Natural killer cell (primary cell): ENCODE results near the gene MARK2. TPM values are rescaled to one million over a fixed set of nuclear protein-coding genes. Genes with fewer than 3 reads are reported as not detected.

Experiments
- ATAC-seq, 3 donors: fragments of 150-1000 bp in 2 of 3; fragments of 200-7000 bp in 1 of 3; cut with Tn5 transposase; 1 replicate in 1 of 3; 2 replicates in 2 of 3; pipeline ENCODE4 v1.10.0; 2021; ENCODE audit warnings: mild to moderate bottlenecking in 2 of 3, moderate library complexity in 2 of 3
- DNase-seq, 2 donors: peaks; one replicate each; pipeline versions ENCODE4 v3.0.0 to v3.0.0-alpha.2; 2013 to 2021; ENCODE audit warnings: mixed read lengths in 1 of 2
- H3K27ac ChIP-seq: one replicate; pipeline ENCODE4 v1.5.1; 2013; ENCODE audit warnings: mild to moderate bottlenecking, low read length
- H3K27me3 ChIP-seq: one replicate; pipeline ENCODE4 v1.6.1; 2013; ENCODE audit warnings: low read length; ENCODE audit not compliant: control insufficient read depth, insufficient read depth
- H3K36me3 ChIP-seq: one replicate; pipeline ENCODE4 v1.6.1; 2013; ENCODE audit warnings: low read length; ENCODE audit not compliant: control insufficient read depth, insufficient read depth
- H3K4me1 ChIP-seq: one replicate; pipeline ENCODE4 v1.6.1; 2013; ENCODE audit warnings: low read length; ENCODE audit not compliant: control insufficient read depth, insufficient read depth
- H3K4me3 ChIP-seq: one replicate; pipeline ENCODE4 v1.5.1; 2013; ENCODE audit warnings: low read length
- H3K9me3 ChIP-seq: one replicate; pipeline ENCODE4 v1.6.1; 2013; ENCODE audit warnings: low read length; ENCODE audit not compliant: control insufficient read depth, insufficient read depth
- H3K27ac Mint-ChIP-seq, 2 donors: one replicate each; pipeline ENCODE4 v1.8.0; 2022; ENCODE audit warnings: mild to moderate bottlenecking in 2 of 2, mixed read lengths in 2 of 2, moderate library complexity in 1 of 2
- H3K27me3 Mint-ChIP-seq, 2 donors: one replicate each; pipeline ENCODE4 v1.8.0; 2022; ENCODE audit warnings: low read depth in 2 of 2, mixed read lengths in 2 of 2
- H3K36me3 Mint-ChIP-seq: one replicate; pipeline ENCODE4 v1.8.0; 2022; ENCODE audit warnings: mixed read lengths
- H3K4me1 Mint-ChIP-seq, 2 donors: one replicate each; pipeline ENCODE4 v1.8.0; 2022; ENCODE audit warnings: mixed read lengths in 2 of 2
- H3K4me3 Mint-ChIP-seq: one replicate; pipeline ENCODE4 v1.8.0; 2022; ENCODE audit warnings: mild to moderate bottlenecking, moderate library complexity, mixed read lengths
- H3K9me3 Mint-ChIP-seq, 2 donors: one replicate each; pipeline ENCODE4 v1.8.0; 2022; ENCODE audit warnings: mixed read lengths in 2 of 2
- WGBS: methylation state at CpG from one replicate; pipeline ENCODE4 v1.1.7; 2013; ENCODE audit warnings: missing lambda C conversion rate; ENCODE audit not compliant: insufficient coverage; 5-methylcytosine and 5-hydroxymethylcytosine counted together
- intact Hi-C: fragments of 100-400 bp; cut with micrococcal nuclease; formaldehyde crosslinking; loops from one replicate; pipeline ENCODE4 v1.14.2; 2022
- total RNA-seq, 4 donors: library from RNA; stranded (reverse); fragments of 120-200 nt in 1 of 4; gene quantifications; one replicate each; pipeline versions ENCODE4 v1.2.3 to v1.2.4, GENCODE V29; 2013 to 2022
- TF ChIP-seq, protein P1 (sequence below): fragments of 200-600 bp; IDR thresholded peaks from one replicate; pipeline ENCODE4 v1.8.0; 2022; ENCODE audit warnings: antibody characterized with exemption

Gene MARK2
- total RNA-seq, 3 donors from 2014 or later (not counting 1 experiment from before 2014, with no cell fraction given): 63.8 to 88.4 (median 80.2) TPM

DNA sequence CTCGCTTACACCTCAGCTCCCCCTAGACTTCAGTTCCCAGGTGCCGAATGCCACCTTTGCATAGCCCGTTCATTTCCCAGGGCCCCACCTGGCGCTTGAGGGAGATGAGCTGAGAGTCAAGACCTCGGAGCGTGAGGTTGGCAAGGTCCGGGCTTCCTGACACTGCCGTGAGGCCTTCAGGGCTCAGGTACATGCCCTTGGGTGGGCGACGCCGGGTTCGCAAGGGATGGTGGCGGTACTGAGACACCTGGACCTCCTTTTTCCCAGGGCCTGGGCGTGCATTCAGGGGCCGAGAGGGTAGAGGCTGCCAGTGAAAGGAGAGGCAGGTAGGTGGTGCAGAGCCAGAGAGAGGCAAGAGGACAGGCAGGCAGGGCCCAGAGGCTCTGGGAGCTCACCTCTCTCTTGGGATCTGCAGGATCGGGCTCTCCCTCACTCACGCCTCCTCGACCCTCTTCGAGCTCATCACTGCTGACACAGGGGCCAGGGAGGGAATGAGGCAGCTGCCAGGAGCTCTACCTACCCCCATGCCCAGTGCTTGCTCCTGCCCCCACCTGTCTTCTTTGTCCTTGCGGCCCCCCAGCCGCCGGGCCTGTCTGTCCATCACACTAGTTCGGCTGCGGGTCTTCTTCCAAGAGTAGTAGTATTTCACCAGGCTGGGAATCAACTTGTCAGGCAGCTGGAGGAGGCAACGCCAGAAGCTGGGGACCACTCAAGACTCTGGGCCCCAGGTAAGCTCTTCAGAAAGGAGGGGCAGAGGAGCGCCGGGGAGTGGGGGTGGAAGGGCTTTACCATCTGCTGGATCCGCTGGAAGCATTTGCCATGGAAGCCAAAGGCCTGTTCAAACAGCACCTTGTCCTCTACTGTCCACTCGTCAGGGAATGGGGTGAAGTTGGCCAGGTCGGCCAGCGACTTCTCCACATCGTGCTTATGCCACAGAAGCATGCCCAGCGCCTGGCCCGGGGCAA lies 75.2 kb downstream of the MARK2 start:
- Histone ChIP-seq H3K4me3 (no peak overlapping the region), H3K36me3 (peaks cover 6% of the 10 kb centered on the region), H3K27me3 (peaks cover 7% of the 10 kb centered on the region), H3K9me3 (no peaks in the 10 kb centered on the region), H3K27ac (no peak overlapping the region), H3K4me1 (peaks cover 32% of the 10 kb centered on the region)
- H3K27ac Mint-ChIP-seq: no peak overlapping the region
- no peak overlapping the region for H3K4me3 Mint-ChIP-seq
- 96% methylated on average over 34 of the region's 34 CpGs for WGBS
- intact Hi-C loops: no loop called here
- no peaks in the 10 kb centered on the region for H3K9me3 Mint-ChIP-seq
- peaks cover 0 to 5% of the 10 kb centered on the region in 2 donors for H3K27me3 Mint-ChIP-seq
- DNase-seq (no peak), ATAC-seq (no peak)
- H3K4me1 Mint-ChIP-seq: peaks cover 0 to 28% of the 10 kb centered on the region in 2 donors
- TF ChIP-seq, protein P1, sequence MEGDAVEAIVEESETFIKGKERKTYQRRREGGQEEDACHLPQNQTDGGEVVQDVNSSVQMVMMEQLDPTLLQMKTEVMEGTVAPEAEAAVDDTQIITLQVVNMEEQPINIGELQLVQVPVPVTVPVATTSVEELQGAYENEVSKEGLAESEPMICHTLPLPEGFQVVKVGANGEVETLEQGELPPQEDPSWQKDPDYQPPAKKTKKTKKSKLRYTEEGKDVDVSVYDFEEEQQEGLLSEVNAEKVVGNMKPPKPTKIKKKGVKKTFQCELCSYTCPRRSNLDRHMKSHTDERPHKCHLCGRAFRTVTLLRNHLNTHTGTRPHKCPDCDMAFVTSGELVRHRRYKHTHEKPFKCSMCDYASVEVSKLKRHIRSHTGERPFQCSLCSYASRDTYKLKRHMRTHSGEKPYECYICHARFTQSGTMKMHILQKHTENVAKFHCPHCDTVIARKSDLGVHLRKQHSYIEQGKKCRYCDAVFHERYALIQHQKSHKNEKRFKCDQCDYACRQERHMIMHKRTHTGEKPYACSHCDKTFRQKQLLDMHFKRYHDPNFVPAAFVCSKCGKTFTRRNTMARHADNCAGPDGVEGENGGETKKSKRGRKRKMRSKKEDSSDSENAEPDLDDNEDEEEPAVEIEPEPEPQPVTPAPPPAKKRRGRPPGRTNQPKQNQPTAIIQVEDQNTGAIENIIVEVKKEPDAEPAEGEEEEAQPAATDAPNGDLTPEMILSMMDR: no peak
- H3K36me3 Mint-ChIP-seq: no peaks in the 10 kb centered on the region

GRCh38 chr11:63914896-63915691 lies 76.2 kb downstream of the MARK2 start:
- no peaks in the 10 kb centered on the region for H3K9me3 ChIP-seq
- 81% methylated on average over 18 of the region's 20 CpGs for WGBS
- Mint-ChIP-seq H3K4me1 (peaks cover 0 to 32% of the 10 kb centered on the region in 2 donors), H3K27ac (peak overlapping the region in 1 of 2 donors; percentile 45), H3K4me3 (peak overlapping the region; percentile 31), H3K36me3 (no peaks in the 10 kb centered on the region), H3K27me3 (peaks cover 0 to 5% of the 10 kb centered on the region in 2 donors), H3K9me3 (no peaks in the 10 kb centered on the region)
- H3K27ac ChIP-seq: no peak overlapping the region
- intact Hi-C loops: loop anchor here (5.0 kb wide), 2 partner anchors 43 to 232 kb away; no protein-coding TSS in a partner anchor
- DNase-seq: no peak
- H3K36me3 ChIP-seq: peaks cover 3% of the 10 kb centered on the region
- no peak overlapping the region for H3K4me3 ChIP-seq
- H3K27me3 ChIP-seq: peaks cover 7% of the 10 kb centered on the region
- H3K4me1 ChIP-seq: peaks cover 38% of the 10 kb centered on the region
- TF ChIP-seq, protein P1: no peak
- no peak for ATAC-seq

DNA sequence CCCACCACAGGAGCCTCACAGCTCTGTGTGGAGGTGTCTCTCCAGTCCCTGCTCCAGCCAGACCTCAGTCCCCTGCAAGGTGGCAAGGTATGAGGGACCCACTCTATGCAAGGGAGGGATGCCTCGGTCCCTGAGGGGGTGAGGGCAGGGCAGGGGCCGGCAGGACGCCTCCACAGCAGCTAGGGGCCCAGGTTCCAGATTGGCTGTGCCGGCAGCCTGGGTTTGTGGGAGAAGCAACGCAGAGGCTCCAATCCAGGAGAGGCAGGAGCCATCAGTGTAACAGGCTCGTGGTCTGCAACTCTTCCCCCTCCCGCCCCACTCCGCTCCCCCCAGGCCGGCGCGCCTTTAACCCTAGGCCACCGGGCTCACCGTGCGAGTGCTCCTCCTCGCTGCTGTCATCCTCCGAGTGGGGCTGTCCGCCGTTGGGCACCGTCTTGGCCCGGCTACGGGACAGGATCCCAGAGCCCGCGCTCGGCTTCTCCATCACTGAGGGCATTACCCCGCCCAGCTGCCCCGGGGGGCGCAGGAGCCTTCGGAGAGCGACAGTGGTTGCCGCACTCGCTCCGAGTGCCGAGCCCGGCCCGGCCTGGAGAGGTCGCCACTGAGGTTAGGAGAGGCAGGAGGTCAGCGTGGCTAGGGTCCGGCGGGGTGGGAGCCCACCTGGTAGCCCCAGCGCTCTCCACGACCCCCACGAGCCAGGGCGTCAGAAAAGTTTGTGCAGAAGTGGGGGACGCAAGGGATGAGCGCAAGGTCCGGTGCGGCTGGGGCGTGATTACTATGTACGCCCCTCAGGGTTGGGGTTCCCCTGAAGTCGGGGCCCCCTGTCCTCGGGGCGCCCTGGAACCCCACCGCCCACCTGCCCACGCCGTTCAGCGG lies 77.3 kb downstream of the MARK2 start:
- Mint-ChIP-seq H3K27ac (peak overlapping the region in 1 of 2 donors; percentile 58), H3K27me3 (peaks cover 0 to 5% of the 10 kb centered on the region in 2 donors), H3K36me3 (no peaks in the 10 kb centered on the region), H3K4me3 (peak overlapping the region; percentile 91), H3K4me1 (peaks cover 0 to 32% of the 10 kb centered on the region in 2 donors), H3K9me3 (no peaks in the 10 kb centered on the region)
- DNase-seq: peak; percentile 44
- intact Hi-C loops: loop anchor here (5.0 kb wide), 2 partner anchors 44 to 231 kb away; no protein-coding TSS in a partner anchor
- WGBS: 7% methylated on average over 56 of the region's 56 CpGs
- TF ChIP-seq, protein P1: peak; percentile 56
- H3K9me3 ChIP-seq: no peaks in the 10 kb centered on the region
- peaks cover 38% of the 10 kb centered on the region for H3K4me1 ChIP-seq
- H3K4me3 ChIP-seq: peak overlapping the region; percentile 39
- no peaks in the 10 kb centered on the region for H3K36me3 ChIP-seq
- no peak overlapping the region for H3K27ac ChIP-seq
- peaks cover 7% of the 10 kb centered on the region for H3K27me3 ChIP-seq
- ATAC-seq: peak; percentile 39 to 54 (median 50)
